HG03469 (cell line): ENCODE data around the gene GJA1.
"Not testable (repeated sequence)": the region's sequence is repeated elsewhere in the genome, so short reads cannot be mapped to it uniquely, and the experiment has no call there.

ENCODE experiments used
- ATAC-seq: cut with Tn5 transposase; IDR thresholded peaks from one replicate; pipeline ENCODE4 v1.9.1; 2021; ENCODE audit warnings: mild to moderate bottlenecking, moderate library complexity, moderate number of reproducible peaks; ENCODE audit not compliant: unreplicated experiment

Gene GJA1

GRCh38 chr6:121435444-121436069, at the start of gene GJA1:
TSS of gene GJA1 (plus strand) at chr6:121435646. CDS start at chr6:121446848, 11,202 bp downstream.
- ATAC-seq: no peak

- ATAC-seq: not testable (repeated sequence)
Observed at GRCh38 chr6:121386551-121386950, 48.9 kb upstream of the GJA1 start.

- ATAC-seq: no peak
Observed at GRCh38 chr6:121389419-121389818, 46.0 kb upstream of the GJA1 start.

GRCh38 chr6:121393731-121394505, 41.5 kb upstream of the GJA1 start:
- no peak for ATAC-seq

GRCh38 chr6:121395736-121396135, 39.7 kb upstream of the GJA1 start:
- no peak for ATAC-seq

GRCh38 chr6:121397188-121397587, 38.3 kb upstream of the GJA1 start:
- ATAC-seq: not testable (repeated sequence)

GRCh38 chr6:121398127-121398526, 37.3 kb upstream of the GJA1 start:
- ATAC-seq: no peak

- ATAC-seq: no peak
Observed at GRCh38 chr6:121399966-121400365, 35.5 kb upstream of the GJA1 start.

- ATAC-seq: no peak
Observed at GRCh38 chr6:121403964-121404363, 31.5 kb upstream of the GJA1 start.

- no peak for ATAC-seq
Observed at GRCh38 chr6:121405306-121405705, 30.1 kb upstream of the GJA1 start.

- ATAC-seq: no peak
Observed at GRCh38 chr6:121408321-121408720, 27.1 kb upstream of the GJA1 start.

GRCh38 chr6:121413879-121414278, 21.6 kb upstream of the GJA1 start:
- no peak for ATAC-seq

- no peak for ATAC-seq
Observed at GRCh38 chr6:121418346-121418745, 17.1 kb upstream of the GJA1 start.

- no peak for ATAC-seq
Observed at GRCh38 chr6:121426686-121427085, 8.8 kb upstream of the GJA1 start.

GRCh38 chr6:121428872-121429756, 6.3 kb upstream of the GJA1 start:
- no peak for ATAC-seq

- no peak for ATAC-seq
Observed at GRCh38 chr6:121430514-121431460, 4.7 kb upstream of the GJA1 start.

- not testable (repeated sequence) for ATAC-seq
Observed at GRCh38 chr6:121431776-121432175, 3.7 kb upstream of the GJA1 start.

- ATAC-seq: no peak
Observed at GRCh38 chr6:121434037-121434770, 1.2 kb upstream of the GJA1 start.

- ATAC-seq: no peak
Observed at GRCh38 chr6:121436274-121436857, 920 bp downstream of the GJA1 start.
